ENCODE measurements around the gene DPY19L1.
"Not testable (repeated sequence)": the region's sequence is repeated elsewhere in the genome, so short reads cannot be mapped to it uniquely, and the experiment has no call there.

Gene DPY19L1

DNA sequence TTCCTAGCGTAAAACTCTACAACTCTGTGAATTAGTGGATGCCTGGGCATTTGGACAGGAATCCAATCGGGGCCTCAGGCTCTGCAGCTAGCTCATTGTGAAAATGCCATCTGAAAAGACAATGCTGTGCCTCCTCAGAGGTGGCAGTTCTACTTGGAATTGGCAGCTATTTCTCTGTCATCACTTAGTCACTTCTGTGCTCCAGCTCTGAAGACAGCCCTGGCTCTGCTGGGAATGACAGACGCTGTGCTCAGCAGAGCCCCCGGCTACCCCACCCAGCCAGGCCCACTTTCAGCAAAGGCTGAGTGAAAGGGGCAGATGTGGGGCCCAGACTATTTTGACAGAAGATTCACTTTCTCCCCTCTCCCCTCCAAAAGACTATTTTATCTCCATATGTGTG lies 119.8 kb downstream of the DPY19L1 start:
- not testable (repeated sequence) for DNase-seq

DNA sequence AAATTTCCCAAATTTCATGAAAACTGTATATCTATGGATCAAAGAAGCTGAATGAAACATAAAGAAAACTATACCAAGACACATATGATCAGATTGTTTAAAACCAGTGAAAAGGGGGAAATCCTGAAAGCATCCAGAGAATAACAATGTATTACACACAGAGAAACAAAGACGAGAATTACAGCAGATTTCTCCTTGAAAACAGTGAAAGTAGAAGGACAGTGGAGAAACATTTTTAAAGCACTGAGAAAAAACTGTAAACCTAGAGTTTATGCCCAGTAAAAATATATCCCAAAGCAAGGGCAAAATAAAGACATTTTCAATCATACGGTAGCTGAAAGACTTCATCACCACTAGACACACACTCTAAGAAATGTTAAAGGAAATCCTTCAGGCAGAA lies 121.0 kb downstream of the DPY19L1 start:
- DNase-seq, result no peak

DNA sequence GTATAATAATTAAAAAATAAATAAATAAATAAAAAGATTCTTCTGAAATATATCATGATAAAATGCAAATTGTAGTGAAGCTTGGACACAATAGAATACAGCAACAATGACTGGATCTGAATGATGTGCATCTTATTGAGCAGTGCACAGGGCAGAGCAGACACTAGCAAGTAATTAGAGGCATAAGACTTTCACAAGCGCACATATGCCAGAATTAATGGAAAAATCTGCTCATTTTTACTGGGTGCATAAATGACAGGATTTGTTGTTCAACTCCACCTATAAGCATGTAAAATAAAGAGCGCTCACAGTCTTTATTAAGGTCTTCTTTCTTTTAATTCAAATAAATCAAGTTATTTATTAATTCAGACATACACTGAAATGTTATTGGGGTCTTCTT lies 125.0 kb downstream of the DPY19L1 start:
- DNase-seq, result no peak

DNA sequence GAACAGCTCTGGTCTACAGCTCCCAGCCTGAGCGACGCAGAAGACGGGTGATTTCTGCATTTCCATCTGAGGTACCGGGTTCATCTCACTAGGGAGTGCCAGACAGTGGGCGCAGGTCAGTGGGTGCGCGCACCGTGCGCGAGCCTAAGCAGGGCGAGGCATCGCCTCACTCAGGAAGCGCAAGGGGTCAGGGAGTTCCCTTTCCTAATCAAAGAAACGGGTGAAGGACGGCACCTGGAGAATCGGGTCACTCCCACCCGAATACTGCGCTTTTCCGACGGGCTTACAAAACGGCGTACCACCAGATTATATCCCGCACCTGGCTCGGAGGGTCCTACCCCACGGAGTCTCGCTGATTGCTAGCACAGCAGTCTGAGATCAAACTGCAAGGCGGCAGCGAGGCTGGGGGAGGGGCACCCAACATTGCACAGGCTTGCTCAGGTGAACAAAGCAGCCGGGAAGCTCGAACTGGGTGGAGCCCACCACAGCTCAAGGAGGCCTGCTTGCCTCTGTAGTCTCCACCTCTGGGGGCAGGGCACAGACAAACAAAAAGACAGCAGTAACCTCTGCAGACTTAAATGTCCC lies 130.9 kb downstream of the DPY19L1 start:
- DNase-seq, result not testable (repeated sequence)

DNA sequence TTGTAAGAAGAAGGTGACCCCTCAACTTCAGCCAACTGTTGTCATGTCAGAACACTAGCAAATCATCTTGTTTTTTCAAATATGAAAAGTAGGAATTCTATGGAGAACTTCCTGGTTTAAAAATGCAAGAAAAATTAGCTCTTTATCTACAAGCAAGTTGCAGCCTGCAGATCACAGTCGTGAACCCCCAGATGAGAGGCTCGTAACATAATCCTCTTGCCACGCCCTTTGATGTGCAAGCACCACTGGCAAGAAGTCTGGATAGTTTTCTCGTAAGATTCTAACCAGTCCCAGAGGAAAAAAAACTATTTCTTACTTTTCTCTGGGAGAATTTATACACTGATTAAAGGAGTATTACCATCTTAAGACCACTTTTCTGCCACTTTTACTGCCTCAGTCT lies 132.3 kb downstream of the DPY19L1 start:
- no peak for DNase-seq

DNA sequence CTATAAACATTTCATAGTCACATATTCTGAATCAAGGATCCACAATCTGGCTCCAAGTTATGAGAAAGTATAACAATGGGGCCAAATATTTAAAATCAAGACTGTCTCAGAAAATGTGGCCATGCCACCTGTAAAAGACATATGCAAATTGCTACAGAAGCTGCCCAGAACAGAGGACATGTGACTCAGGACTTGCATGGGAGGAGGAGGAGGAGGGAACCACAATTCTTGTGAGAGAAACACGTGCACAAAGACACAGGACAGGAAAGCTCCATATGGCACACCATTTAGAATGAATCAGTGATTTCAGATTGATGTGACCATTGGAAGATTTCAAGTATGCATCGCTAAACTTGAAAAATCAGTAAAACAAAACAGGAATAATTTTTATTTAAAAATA lies 133.4 kb downstream of the DPY19L1 start:
- DNase-seq, result not testable (repeated sequence)

DNA sequence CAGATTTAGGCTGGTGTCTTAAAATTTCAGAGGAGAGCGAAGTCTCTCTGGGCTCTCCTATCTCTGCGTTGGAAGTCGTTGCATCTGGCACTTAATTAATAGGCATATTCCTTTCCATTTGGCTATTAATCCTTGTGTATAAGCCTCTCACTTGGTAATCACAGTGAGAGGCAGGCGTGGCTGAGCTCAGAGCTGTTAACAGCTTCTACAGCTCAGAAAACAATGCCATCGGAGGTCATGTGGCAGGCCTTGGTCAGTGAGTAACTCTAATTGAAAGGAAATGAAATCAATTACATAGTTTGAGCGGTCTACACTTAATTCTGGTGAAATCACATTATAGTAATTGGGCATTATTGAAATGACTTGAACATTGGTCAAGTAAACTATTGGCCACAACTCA lies 135.1 kb downstream of the DPY19L1 start:
- DNase-seq, result no peak

DNA sequence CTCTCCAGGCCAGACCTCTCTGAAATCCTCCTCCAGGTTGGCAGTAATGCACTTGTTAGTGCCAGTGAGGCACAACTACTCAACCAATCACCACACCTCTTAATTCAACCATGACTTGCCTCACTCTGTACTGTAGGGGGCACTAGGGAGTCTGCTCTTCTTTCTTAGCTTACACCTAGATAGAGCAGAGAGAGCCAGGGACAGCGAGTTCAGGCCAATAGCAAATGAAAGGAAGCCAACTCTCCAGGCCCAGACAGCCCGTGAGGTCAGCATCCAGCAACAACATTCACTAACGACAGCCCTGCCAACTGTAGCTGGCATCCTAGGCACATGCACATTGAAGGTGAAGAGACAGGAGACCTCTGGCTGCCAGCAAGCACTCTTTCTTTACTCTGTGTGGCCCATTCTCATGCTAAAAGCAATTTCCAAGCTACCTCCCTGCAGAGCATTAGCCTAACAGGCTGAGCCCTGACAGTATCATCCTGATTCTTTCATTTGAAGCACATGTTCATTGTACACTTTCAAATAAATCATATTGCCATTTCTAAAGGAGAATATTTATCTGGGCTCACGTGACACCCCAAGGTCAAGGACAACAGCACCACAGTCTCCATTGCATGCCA lies 136.3 kb downstream of the DPY19L1 start:
- no peak for DNase-seq

DNA sequence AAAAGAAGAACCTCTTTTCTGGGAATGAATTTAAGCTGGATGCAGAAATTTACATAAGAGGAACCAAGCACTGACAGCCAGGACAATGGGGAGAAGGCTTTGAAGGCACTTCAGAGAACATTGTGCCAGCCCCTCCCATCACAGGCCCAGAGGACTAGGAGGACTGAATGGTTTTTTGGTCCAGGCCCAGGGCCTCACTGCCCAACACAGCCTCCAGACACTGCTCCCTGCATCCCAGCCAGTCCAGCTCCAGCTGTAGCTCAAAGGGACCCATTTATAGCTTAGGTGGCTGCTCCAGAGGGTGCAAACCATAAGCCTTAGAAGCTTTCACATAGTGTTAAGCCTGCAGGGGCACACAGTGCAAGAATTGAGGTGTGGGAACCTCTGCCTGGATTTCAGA lies 142.1 kb downstream of the DPY19L1 start:
- DNase-seq, result no peak

DNA sequence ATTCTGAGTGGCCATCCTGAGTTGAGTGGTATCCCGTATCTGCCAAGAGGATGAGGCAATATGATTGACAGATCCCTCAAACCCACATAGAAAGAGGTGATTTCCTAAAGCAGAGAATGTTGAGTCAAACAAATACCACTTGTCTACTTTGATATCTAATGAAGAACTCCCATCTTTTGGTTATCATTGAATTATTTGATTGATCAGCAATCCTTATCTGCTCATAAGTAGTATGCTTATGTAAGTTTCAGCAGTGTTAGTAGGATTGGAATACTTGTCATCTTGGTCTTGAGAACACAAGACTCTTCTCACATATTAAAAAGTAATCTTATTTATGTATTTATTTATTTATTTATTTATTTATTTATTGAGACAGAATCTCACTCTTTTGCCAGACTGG lies 147.3 kb downstream of the DPY19L1 start:
- DNase-seq, result no peak

DNA sequence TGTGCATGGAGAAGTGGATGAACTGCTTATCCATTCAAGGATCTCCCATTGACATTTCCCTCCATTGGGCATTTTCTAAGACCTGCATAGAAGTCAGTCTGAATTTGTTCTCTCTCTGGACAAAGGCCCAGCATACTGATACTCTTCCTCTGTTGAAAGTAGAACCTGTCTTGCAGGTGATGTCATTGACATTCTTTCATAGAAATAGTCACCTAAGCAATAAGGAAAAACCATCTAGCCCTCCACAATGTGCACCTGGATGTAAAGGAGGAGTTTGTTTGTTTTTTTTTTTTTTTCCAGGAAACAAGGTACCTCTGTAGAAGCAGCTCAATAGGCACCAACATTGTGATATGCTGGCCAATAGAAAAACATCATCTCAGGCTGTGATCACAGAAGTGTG lies 150.4 kb downstream of the DPY19L1 start:
- no peak for DNase-seq

DNA sequence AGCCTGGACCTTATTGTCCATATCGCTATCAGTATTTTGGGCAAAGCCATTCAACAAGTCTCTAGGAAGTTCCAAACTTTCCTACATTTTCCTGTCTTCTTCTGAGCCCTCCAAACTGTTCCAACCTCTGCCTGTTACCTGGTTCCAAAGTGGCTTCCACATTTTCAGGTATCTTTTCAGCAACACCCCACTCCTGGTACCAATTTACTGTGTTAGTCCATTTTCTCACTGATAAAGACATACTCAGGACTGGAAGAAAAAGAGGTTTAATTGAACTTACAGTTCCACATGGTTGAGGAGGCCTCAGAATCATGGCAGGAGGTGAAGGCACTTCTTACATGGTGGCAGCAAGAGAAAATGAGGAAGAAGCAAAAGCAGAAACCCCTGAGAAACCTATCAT lies 153.4 kb downstream of the DPY19L1 start:
- not testable (repeated sequence) for DNase-seq

DNA sequence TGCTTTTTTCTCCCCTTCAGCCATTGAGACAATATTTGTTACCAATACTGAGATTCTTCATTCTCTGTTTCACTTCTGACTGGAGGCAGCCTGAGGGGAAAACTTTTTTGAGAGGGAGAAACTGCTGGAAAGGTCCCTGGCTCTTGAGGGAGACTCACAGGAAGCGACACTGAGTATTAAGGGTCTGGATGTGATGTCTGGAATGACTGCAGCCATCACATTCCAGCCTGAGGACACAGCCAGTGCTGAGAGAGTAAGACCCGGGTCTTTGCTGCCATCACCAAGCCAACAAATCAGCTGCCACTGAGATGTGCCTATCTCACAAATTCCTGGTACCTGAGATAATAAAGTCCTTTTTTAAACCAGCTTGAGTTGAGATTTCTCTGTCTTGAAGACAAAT lies 157.4 kb downstream of the DPY19L1 start:
- no peak for DNase-seq

DNA sequence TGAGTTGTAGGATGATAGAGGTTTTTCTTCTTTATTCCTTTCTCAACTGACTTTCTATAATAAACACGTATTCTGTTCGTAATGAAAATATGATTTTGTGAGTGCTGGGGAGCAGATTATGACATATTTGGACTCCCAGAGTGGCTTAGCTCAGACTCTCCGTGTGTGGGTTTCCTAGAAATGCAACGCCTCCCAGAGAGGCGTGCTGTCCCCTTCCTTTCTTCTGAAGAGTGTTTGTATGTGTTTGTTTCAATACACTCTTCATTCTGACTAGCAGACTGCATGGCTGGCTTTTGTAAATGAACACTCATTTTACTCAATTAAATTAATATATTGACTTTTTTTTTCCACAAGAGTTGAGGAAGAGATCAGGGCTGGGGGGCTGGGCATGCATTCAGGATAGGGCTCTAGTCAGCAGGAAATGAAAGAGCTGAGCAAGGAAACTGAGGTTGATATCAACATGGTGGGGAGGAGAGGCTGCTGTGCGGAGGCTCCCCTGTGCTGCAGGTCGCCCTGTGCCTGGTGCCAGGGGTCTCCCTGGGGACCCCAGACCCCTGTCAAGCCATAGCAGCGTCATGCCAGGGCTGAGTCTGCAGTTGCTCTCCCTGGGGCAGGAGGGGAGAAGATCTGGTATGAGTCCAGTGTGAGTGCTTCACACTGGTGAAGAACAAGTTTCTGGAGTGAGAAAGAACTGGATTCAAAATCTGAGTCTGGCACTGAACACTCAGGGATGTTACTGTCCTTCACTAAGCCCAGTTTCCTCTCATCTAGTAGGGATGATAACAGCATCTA lies 158.1 kb downstream of the DPY19L1 start:
- DNase-seq, result not testable (repeated sequence)
